ENCODE data around the gene EXOC6B.
A peak's percentile ranks its signal among the peaks of the same experiment; 100 is the strongest.

EXOC6B gene

DNA sequence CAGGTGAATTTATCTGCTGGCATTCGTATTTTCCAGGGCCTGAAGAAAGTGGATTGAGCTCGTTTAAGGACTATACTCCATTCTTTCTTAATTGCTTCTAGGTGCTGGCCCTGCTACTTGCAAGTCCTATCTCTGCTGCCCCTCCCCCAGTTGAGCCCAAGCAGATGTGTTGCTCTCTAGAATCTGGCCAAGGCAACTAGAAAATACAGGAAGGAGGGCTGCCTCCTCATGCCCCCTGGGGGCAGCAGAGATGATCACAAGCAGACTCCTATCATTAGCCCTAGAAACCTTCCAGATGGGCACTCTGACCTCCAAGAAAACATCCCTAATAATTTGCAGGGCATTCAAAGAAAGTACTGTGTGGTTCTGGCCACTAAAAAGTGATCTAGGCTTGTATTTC, 605.7 kb downstream of the EXOC6B start:
- no peaks in the 10 kb centered on the region for H3K9me3 ChIP-seq (ENCODE audit: control insufficient read depth, insufficient read depth, low read depth, low read length)
- ChIA-PET POLR2A (no interaction called here), CTCF (interaction anchor here (0.6 to 1.5 kb wide), 5 partner anchors 34 to 517 kb away, joined by 3 to 8 read pairs (median 3); no protein-coding TSS in a partner anchor)
- no peak for TF ChIP-seq ZNF24 (tag by site-specific recombination; IDR thresholded peaks at IDR 0.05)
- TF ChIP-seq ZNF184 (tag by site-specific recombination; IDR thresholded peaks at IDR 0.05): no peak
- TF ChIP-seq, protein P1, sequence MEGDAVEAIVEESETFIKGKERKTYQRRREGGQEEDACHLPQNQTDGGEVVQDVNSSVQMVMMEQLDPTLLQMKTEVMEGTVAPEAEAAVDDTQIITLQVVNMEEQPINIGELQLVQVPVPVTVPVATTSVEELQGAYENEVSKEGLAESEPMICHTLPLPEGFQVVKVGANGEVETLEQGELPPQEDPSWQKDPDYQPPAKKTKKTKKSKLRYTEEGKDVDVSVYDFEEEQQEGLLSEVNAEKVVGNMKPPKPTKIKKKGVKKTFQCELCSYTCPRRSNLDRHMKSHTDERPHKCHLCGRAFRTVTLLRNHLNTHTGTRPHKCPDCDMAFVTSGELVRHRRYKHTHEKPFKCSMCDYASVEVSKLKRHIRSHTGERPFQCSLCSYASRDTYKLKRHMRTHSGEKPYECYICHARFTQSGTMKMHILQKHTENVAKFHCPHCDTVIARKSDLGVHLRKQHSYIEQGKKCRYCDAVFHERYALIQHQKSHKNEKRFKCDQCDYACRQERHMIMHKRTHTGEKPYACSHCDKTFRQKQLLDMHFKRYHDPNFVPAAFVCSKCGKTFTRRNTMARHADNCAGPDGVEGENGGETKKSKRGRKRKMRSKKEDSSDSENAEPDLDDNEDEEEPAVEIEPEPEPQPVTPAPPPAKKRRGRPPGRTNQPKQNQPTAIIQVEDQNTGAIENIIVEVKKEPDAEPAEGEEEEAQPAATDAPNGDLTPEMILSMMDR (tag by site-specific recombination; IDR thresholded peaks at IDR 0.05): 0 out of 2 replicates have a peak, but pooled peaks have one; percentile 19
- no peak for TF ChIP-seq ZSCAN30 (tag by site-specific recombination; IDR thresholded peaks at IDR 0.05)
- no peak overlapping the region for H3K4me3 ChIP-seq (ENCODE audit: low read depth, low read length)
- H3K4me1 ChIP-seq (ENCODE audit: control insufficient read depth, insufficient read depth, low read length): no peaks in the 10 kb centered on the region
- no peak overlapping the region for H3K27ac ChIP-seq (ENCODE audit: extremely low read depth, low read depth, low read length)
- no peaks in the 10 kb centered on the region for H3K36me3 ChIP-seq (ENCODE audit: control insufficient read depth in 2 of 2, insufficient read depth in 1 of 2, low read length in 2 of 2)

DNA sequence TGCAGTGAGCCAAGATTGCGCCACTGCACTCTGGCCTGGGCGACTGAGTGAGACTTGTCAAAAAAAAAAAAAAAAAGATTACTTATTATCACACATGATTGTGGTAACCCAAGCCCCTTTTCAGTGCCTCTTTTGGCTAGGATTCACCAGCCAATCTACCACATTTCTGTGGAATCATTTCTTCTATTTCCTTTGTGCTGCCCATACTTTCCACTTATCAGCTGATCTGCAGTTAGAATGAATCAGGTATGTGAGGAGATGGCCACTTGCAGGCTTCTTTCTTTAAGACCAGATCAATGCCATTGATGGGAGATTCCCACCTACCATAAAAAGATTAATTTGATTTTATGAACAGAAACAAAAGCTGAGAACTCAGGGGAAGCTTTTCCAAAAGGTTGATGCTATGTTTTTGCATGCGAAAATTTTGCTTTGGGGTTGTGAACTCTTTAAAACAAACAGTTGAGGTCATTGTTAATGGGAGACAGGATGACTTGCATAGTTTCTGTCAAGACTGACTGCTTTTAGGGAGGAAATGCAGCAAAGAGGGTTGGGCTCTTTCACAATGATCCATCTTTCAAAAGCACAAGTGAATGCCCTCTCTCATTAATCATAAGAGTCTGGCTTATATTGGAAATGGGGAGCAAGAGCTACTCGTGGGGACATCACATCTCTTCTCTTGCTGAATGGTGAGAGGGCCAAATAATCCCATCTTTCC, 611.2 kb downstream of the EXOC6B start:
- CTCF ChIA-PET: interaction anchor here (0.6 to 0.8 kb wide), 2 partner anchors 83 to 286 kb away, joined by 4 to 5 read pairs; no protein-coding TSS in a partner anchor
- no peak overlapping the region for H3K4me3 ChIP-seq (ENCODE audit: low read depth, low read length)
- peaks cover 6% of the 10 kb centered on the region; the same call in 1 of the 2 replicates for H3K4me1 ChIP-seq (ENCODE audit: control insufficient read depth, insufficient read depth, low read length)
- POLR2A ChIA-PET: no interaction called here
- H3K36me3 ChIP-seq (ENCODE audit: control insufficient read depth in 2 of 2, insufficient read depth in 1 of 2, low read length in 2 of 2): no peaks in the 10 kb centered on the region
- H3K27ac ChIP-seq (ENCODE audit: extremely low read depth, low read depth, low read length): no peak overlapping the region
- no peaks in the 10 kb centered on the region for H3K9me3 ChIP-seq (ENCODE audit: control insufficient read depth, insufficient read depth, low read depth, low read length)
- TF ChIP-seq ZNF311 (tag by site-specific recombination; IDR thresholded peaks at IDR 0.05; ENCODE audit: borderline replicate concordance): no peak
- TF ChIP-seq ZNF843 (tag by site-specific recombination; IDR thresholded peaks at IDR 0.05): no peak
- TF ChIP-seq WT1 (tag by site-specific recombination; IDR thresholded peaks at IDR 0.05): no peak
- TF ChIP-seq, protein P2, sequence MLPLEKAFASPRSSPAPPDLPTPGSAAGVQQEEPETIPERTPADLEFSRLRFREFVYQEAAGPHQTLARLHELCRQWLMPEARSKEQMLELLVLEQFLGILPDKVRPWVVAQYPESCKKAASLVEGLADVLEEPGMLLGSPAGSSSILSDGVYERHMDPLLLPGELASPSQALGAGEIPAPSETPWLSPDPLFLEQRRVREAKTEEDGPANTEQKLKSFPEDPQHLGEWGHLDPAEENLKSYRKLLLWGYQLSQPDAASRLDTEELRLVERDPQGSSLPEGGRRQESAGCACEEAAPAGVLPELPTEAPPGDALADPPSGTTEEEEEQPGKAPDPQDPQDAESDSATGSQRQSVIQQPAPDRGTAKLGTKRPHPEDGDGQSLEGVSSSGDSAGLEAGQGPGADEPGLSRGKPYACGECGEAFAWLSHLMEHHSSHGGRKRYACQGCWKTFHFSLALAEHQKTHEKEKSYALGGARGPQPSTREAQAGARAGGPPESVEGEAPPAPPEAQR (tag by site-specific recombination; IDR thresholded peaks at IDR 0.05): no peak
- TF ChIP-seq ZNF768 (tag by site-specific recombination; IDR thresholded peaks at IDR 0.05): no peak
- TF ChIP-seq REPIN1 (tag by site-specific recombination; IDR thresholded peaks at IDR 0.05; ENCODE audit: low read depth): no peak
- TF ChIP-seq MYNN (tag by site-specific recombination; IDR thresholded peaks at IDR 0.05; ENCODE audit: borderline replicate concordance): no peak
- TF ChIP-seq OVOL3 (tag by site-specific recombination; IDR thresholded peaks at IDR 0.05): no peak
- no peak for TF ChIP-seq HOXC10 (CRISPR knock-in tag; IDR thresholded peaks at IDR 0.05)
- no peak for TF ChIP-seq ZNF621 (tag by site-specific recombination; IDR thresholded peaks at IDR 0.05)

DNA sequence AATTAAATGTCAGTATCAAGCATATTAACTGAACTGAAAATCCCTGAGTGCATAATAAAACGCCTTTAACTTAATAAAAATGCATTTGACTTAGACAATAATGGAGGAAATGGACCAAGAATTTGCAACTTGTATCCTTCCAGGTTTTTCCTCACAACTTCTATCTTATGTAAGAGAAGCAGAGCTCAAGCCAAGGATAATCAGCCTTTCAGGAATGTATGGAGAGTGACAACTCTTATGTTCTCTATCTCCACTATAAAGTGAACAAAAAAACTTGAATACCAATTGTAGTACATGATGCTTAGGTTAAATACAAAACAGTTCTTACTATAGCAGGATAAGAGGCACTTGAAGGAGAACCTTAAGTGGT, 613.4 kb downstream of the EXOC6B start:
- no peak overlapping the region for H3K27ac ChIP-seq (ENCODE audit: extremely low read depth, low read depth, low read length)
- CTCF ChIA-PET: no interaction called here
- POLR2A ChIA-PET: no interaction called here
- TF ChIP-seq ZNF184 (tag by site-specific recombination; IDR thresholded peaks at IDR 0.05) (no peak), ZNF138 (tag by site-specific recombination; IDR thresholded peaks at IDR 0.05; ENCODE audit: borderline replicate concordance) (no peak), ZNF48 (tag by site-specific recombination; IDR thresholded peaks at IDR 0.05) (no peak), ZNF629 (tag by site-specific recombination; IDR thresholded peaks at IDR 0.05) (no peak), ZNF658 (tag by site-specific recombination; IDR thresholded peaks at IDR 0.05) (no peak), HOXC10 (CRISPR knock-in tag; IDR thresholded peaks at IDR 0.05) (no peak), KLF16 (tag by site-specific recombination; IDR thresholded peaks at IDR 0.05) (no peak), ZNF324 (tag by site-specific recombination; IDR thresholded peaks at IDR 0.05) (no peak), ZNF423 (tag by site-specific recombination; IDR thresholded peaks at IDR 0.05) (no peak), ZNF623 (tag by site-specific recombination; IDR thresholded peaks at IDR 0.05) (no peak), OVOL3 (tag by site-specific recombination; IDR thresholded peaks at IDR 0.05) (no peak)
- TF ChIP-seq, protein P3, sequence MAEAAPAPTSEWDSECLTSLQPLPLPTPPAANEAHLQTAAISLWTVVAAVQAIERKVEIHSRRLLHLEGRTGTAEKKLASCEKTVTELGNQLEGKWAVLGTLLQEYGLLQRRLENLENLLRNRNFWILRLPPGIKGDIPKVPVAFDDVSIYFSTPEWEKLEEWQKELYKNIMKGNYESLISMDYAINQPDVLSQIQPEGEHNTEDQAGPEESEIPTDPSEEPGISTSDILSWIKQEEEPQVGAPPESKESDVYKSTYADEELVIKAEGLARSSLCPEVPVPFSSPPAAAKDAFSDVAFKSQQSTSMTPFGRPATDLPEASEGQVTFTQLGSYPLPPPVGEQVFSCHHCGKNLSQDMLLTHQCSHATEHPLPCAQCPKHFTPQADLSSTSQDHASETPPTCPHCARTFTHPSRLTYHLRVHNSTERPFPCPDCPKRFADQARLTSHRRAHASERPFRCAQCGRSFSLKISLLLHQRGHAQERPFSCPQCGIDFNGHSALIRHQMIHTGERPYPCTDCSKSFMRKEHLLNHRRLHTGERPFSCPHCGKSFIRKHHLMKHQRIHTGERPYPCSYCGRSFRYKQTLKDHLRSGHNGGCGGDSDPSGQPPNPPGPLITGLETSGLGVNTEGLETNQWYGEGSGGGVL (tag by site-specific recombination; IDR thresholded peaks at IDR 0.05): no peak
- TF ChIP-seq, protein P4, sequence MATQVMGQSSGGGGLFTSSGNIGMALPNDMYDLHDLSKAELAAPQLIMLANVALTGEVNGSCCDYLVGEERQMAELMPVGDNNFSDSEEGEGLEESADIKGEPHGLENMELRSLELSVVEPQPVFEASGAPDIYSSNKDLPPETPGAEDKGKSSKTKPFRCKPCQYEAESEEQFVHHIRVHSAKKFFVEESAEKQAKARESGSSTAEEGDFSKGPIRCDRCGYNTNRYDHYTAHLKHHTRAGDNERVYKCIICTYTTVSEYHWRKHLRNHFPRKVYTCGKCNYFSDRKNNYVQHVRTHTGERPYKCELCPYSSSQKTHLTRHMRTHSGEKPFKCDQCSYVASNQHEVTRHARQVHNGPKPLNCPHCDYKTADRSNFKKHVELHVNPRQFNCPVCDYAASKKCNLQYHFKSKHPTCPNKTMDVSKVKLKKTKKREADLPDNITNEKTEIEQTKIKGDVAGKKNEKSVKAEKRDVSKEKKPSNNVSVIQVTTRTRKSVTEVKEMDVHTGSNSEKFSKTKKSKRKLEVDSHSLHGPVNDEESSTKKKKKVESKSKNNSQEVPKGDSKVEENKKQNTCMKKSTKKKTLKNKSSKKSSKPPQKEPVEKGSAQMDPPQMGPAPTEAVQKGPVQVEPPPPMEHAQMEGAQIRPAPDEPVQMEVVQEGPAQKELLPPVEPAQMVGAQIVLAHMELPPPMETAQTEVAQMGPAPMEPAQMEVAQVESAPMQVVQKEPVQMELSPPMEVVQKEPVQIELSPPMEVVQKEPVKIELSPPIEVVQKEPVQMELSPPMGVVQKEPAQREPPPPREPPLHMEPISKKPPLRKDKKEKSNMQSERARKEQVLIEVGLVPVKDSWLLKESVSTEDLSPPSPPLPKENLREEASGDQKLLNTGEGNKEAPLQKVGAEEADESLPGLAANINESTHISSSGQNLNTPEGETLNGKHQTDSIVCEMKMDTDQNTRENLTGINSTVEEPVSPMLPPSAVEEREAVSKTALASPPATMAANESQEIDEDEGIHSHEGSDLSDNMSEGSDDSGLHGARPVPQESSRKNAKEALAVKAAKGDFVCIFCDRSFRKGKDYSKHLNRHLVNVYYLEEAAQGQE (tag by site-specific recombination; IDR thresholded peaks at IDR 0.05): no peak

More for the DNA sequence above, 613.4 kb downstream of the EXOC6B start:
- peaks cover 6% of the 10 kb centered on the region; the same call in 1 of the 2 replicates for H3K4me1 ChIP-seq (ENCODE audit: control insufficient read depth, insufficient read depth, low read length)
- H3K4me3 ChIP-seq (ENCODE audit: low read depth, low read length): no peak overlapping the region
- H3K9me3 ChIP-seq (ENCODE audit: control insufficient read depth, insufficient read depth, low read depth, low read length): no peaks in the 10 kb centered on the region
- H3K36me3 ChIP-seq (ENCODE audit: control insufficient read depth in 2 of 2, insufficient read depth in 1 of 2, low read length in 2 of 2): no peaks in the 10 kb centered on the region
